Measurements from ENCODE around the gene ADARB1.

ADARB1 gene

DNA sequence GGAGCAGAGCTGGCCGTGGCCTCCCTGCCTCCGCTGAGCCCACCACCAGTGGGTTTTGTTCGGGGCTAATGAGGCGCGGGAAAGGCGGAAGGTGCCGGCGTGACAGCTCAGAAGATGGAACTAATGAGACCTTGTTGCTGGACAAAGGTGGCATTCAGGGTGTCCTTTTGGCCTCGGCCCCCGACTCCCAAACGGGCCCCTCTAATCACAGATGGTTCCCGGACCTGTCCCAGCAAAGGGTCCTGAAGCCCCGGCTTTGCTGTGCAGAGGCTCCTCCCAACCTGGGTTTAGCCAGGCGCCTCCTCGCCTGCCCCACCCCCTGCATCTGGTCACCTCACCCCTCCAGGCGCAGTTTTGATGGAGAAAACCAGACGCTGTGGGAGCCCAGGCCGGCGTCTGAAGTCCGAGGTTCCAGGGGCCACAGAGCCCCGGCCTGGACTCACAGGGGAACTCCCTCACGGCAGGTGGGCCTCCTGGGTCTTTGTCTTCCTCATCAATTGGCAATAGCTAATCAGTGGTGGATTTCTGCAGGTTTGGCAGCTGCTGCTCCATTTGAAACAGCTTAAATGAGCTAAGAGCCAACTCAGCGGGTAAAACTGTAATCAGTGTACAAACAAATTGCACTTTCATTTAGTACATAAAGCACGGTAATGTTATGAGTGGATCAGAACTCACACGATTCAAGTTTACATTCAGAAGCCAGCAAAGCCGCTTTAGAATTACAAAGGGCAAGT, 44.3 kb upstream of the ADARB1 start:
- no peaks in the 10 kb centered on the region for H3K27me3 ChIP-seq (ENCODE audit: insufficient read depth, low read length, poor library complexity)
- no peak for TF ChIP-seq EZH2 (IDR thresholded peaks at IDR 0.05; ENCODE audit: borderline replicate concordance, low read depth, low read length, severe bottlenecking)
- TF ChIP-seq, protein P1, sequence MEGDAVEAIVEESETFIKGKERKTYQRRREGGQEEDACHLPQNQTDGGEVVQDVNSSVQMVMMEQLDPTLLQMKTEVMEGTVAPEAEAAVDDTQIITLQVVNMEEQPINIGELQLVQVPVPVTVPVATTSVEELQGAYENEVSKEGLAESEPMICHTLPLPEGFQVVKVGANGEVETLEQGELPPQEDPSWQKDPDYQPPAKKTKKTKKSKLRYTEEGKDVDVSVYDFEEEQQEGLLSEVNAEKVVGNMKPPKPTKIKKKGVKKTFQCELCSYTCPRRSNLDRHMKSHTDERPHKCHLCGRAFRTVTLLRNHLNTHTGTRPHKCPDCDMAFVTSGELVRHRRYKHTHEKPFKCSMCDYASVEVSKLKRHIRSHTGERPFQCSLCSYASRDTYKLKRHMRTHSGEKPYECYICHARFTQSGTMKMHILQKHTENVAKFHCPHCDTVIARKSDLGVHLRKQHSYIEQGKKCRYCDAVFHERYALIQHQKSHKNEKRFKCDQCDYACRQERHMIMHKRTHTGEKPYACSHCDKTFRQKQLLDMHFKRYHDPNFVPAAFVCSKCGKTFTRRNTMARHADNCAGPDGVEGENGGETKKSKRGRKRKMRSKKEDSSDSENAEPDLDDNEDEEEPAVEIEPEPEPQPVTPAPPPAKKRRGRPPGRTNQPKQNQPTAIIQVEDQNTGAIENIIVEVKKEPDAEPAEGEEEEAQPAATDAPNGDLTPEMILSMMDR (IDR thresholded peaks at IDR 0.05; ENCODE audit: borderline replicate concordance, extremely low read depth, low read length, poor library complexity, severe bottlenecking) = no peak
- H2AFZ ChIP-seq (ENCODE audit: low read depth, low read length) = no peak overlapping the region
- H3K4me3 ChIP-seq (ENCODE audit: low read depth in 1 of 2, low read length in 2 of 2) = no peak overlapping the region
- H3K4me1 ChIP-seq (ENCODE audit: insufficient read depth, low read length) = no peaks in the 10 kb centered on the region
- H3K36me3 ChIP-seq (ENCODE audit: insufficient read depth, low read length) = no peaks in the 10 kb centered on the region
- no peak overlapping the region for H3K4me2 ChIP-seq (ENCODE audit: insufficient read depth, low read length)
- ATAC-seq (ENCODE audit: insufficient read depth, low read depth) (no peak), DNase-seq (no peak)
- no peaks in the 10 kb centered on the region for H4K20me1 ChIP-seq (ENCODE audit: insufficient read depth, low read length)
- no peak overlapping the region for H3K27ac ChIP-seq (ENCODE audit: low read length)
- H3K9me3 ChIP-seq (ENCODE audit: insufficient read depth, low read length, severe bottlenecking) = no peaks in the 10 kb centered on the region
- no peak overlapping the region for H3K9ac ChIP-seq (ENCODE audit: low read depth, low read length)
- no peaks in the 10 kb centered on the region for H3K79me2 ChIP-seq (ENCODE audit: insufficient read depth, low read length)

DNA sequence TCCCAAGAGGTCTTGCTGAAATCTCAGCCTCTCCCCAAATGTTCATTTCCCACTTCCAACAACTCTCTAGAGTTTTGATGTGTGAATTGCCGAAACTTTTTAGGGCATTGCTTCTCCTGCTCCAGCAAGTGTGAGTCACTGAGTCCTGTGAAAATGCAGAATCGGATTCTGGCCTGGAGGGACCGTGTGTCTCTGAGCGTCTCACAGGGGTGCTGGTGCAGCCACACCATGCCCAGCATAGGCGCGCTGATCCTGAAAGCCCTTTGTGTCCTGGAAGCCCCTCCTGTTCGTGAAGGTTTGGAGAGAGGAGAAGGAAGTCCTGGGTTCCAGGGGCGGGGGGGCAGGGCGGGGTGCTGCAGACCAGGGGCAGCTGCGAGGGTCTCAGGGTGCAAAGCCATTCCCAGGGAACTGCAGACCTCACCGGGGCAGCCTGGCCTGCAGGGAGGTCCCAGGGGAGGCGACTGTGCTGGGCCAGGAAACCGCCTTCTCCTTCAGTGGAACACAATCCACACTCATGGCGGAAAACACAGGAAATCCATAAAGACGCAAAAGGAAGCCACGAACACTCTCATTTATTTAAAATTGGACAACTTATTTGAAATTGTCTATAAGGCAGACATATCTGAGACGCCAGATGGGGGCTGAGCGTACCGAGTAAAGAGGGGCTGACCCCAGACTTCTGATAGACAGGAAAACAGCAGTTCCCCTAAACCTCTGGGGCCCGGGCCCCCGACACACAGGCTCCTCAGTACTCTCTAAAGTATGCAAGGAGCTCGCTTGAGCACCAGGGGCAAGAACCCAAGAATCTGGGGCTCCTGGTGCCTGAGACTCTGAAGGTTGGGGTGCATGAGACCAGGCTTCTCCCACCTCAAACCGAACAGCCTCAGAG, 43.5 kb upstream of the ADARB1 start:
- TF ChIP-seq, protein P1 (IDR thresholded peaks at IDR 0.05; ENCODE audit: borderline replicate concordance, extremely low read depth, low read length, poor library complexity, severe bottlenecking) = no peak
- no peak for TF ChIP-seq EZH2 (IDR thresholded peaks at IDR 0.05; ENCODE audit: borderline replicate concordance, low read depth, low read length, severe bottlenecking)
- ATAC-seq (ENCODE audit: insufficient read depth, low read depth) (no peak), DNase-seq (no peak)
- Histone ChIP-seq H4K20me1 (ENCODE audit: insufficient read depth, low read length) (no peaks in the 10 kb centered on the region), H3K4me2 (ENCODE audit: insufficient read depth, low read length) (no peak overlapping the region), H3K27me3 (ENCODE audit: insufficient read depth, low read length, poor library complexity) (no peaks in the 10 kb centered on the region), H3K4me3 (ENCODE audit: low read depth in 1 of 2, low read length in 2 of 2) (no peak overlapping the region), H3K27ac (ENCODE audit: low read length) (no peak overlapping the region), H2AFZ (ENCODE audit: low read depth, low read length) (no peak overlapping the region), H3K4me1 (ENCODE audit: insufficient read depth, low read length) (no peaks in the 10 kb centered on the region), H3K79me2 (ENCODE audit: insufficient read depth, low read length) (no peaks in the 10 kb centered on the region), H3K36me3 (ENCODE audit: insufficient read depth, low read length) (no peaks in the 10 kb centered on the region), H3K9me3 (ENCODE audit: insufficient read depth, low read length, severe bottlenecking) (no peaks in the 10 kb centered on the region), H3K9ac (ENCODE audit: low read depth, low read length) (no peak overlapping the region)

DNA sequence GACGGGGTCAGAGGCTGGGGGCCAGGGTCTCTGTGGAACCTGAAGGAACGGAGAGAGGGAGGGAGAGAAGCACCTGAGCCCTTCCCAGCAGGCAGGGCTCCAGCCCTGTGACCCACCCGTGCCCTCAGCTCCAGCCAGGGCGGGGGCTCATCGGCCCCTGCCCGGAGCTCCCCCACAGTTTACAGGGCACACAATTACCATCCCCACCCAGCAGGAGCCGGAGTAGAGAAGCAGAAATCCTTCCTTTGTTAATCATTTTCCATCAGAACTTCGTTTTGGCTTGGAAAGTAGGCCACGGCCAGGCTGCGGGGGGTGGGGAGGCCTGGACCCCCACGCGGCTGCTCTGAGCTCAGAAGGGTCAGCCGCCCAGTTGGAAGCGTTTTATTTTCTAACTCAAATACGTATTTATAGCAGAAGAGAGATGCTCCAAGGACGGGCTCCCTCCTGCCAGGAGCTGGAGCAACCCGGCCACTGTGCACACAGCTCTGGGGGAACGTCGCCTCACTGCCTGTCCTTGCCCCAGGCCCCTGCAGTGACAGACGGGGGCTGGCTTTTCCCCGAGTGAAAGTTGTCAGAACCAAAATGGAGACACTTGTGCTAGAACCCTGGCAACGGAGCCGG, 42.7 kb upstream of the ADARB1 start:
- H3K27me3 ChIP-seq (ENCODE audit: insufficient read depth, low read length, poor library complexity) = no peaks in the 10 kb centered on the region
- H3K79me2 ChIP-seq (ENCODE audit: insufficient read depth, low read length) = no peaks in the 10 kb centered on the region
- peaks cover 4% of the 10 kb centered on the region for H3K9me3 ChIP-seq (ENCODE audit: insufficient read depth, low read length, severe bottlenecking)
- no peak overlapping the region for H3K27ac ChIP-seq (ENCODE audit: low read length)
- no peak overlapping the region for H3K9ac ChIP-seq (ENCODE audit: low read depth, low read length)
- no peaks in the 10 kb centered on the region for H4K20me1 ChIP-seq (ENCODE audit: insufficient read depth, low read length)
- no peak for ATAC-seq (ENCODE audit: insufficient read depth, low read depth)
- DNase-seq = no peak
- H3K4me3 ChIP-seq (ENCODE audit: low read depth in 1 of 2, low read length in 2 of 2) = no peak overlapping the region
- TF ChIP-seq EZH2 (IDR thresholded peaks at IDR 0.05; ENCODE audit: borderline replicate concordance, low read depth, low read length, severe bottlenecking) = no peak
- TF ChIP-seq, protein P1 (IDR thresholded peaks at IDR 0.05; ENCODE audit: borderline replicate concordance, extremely low read depth, low read length, poor library complexity, severe bottlenecking) = no peak
- no peak overlapping the region for H2AFZ ChIP-seq (ENCODE audit: low read depth, low read length)
- no peak overlapping the region for H3K4me2 ChIP-seq (ENCODE audit: insufficient read depth, low read length)
- H3K36me3 ChIP-seq (ENCODE audit: insufficient read depth, low read length) = no peaks in the 10 kb centered on the region
- H3K4me1 ChIP-seq (ENCODE audit: insufficient read depth, low read length) = no peaks in the 10 kb centered on the region
